Thyroid gland (tissue), 4 donors: ENCODE data around the gene FKBP2.
A peak's percentile ranks its signal among the peaks of the same experiment; 100 is the strongest.

ENCODE experiments used
- POLR2A ChIP-seq, 2 donors: fragments of 450-650 bp; IDR thresholded peaks; one replicate each; pipeline ENCODE4 v1.6.1; 2017; ENCODE audit warnings: antibody characterized with exemption in 2 of 2, mild to moderate bottlenecking in 2 of 2, moderate library complexity in 1 of 2
- TF ChIP-seq, protein P1 (sequence below), 6 experiments: fragments of 200-600 bp in 3 of 6; fragments of 450-650 bp in 3 of 6; sonication (generic) in 3 of 6; IDR thresholded peaks; one replicate each; pipeline ENCODE4 v1.5.1; 2016 to 2019; ENCODE audit warnings: antibody characterized with exemption in 6 of 6, mild to moderate bottlenecking in 2 of 6, inconsistent platforms in 1 of 6, moderate library complexity in 1 of 6

DNA sequence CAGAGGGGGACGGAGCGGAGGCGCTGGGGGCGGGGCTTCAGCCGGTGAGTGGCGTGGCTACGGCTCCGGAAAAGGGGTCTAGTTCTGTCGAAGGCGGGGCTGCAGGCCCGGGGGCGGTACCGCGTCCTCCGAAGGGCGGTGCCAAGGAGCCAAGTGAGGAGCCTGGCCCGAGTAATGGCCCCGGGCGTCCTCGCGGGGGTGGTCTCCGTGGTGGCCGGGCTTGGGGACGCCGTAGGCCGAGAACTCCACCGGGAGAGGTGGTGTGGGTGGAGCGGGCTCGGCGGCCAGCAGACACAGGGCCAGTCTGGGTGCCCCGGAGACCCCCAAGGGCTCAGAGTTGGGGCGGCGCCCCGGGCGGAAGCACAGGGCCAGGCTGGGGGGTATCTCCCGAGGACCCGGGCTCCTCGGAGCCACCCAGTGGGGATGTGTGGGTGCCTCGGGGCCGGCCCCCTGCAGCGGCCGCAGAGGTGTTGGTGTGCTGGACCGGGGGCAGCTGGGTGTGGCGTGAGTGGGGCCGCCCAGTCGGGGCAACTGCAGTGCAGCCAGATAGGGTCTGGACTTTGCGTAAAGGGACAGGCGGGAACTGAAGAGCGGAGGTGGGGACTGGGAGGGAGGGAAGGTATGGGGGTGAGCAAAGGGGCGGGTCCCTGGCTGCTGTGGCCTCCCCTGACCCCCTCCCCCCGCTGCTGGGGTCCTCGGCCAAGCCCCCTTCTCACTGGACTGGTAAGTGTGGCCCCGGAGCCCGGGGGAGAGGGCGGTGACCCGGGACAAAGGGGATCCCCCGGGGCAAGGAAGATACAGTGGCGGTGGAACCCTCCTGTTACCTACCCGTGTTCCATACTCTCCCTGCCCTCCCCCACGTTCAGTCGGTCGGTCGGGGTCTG lies 838 bp downstream of the FKBP2 start:
- TF ChIP-seq POLR2A (IDR thresholded peaks at IDR 0.05), result peak in 1 of 2 donors; percentile 7
- TF ChIP-seq, protein P1, sequence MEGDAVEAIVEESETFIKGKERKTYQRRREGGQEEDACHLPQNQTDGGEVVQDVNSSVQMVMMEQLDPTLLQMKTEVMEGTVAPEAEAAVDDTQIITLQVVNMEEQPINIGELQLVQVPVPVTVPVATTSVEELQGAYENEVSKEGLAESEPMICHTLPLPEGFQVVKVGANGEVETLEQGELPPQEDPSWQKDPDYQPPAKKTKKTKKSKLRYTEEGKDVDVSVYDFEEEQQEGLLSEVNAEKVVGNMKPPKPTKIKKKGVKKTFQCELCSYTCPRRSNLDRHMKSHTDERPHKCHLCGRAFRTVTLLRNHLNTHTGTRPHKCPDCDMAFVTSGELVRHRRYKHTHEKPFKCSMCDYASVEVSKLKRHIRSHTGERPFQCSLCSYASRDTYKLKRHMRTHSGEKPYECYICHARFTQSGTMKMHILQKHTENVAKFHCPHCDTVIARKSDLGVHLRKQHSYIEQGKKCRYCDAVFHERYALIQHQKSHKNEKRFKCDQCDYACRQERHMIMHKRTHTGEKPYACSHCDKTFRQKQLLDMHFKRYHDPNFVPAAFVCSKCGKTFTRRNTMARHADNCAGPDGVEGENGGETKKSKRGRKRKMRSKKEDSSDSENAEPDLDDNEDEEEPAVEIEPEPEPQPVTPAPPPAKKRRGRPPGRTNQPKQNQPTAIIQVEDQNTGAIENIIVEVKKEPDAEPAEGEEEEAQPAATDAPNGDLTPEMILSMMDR (IDR thresholded peaks at IDR 0.05), result no peak
